ENCODE data around the gene SPNS1.
"Not testable (repeated sequence)": the region's sequence is repeated elsewhere in the genome, so short reads cannot be mapped to it uniquely, and the experiment has no call there.

Gene SPNS1

GRCh38 chr16:28958836-28959235, 15.7 kb upstream of the SPNS1 start:
- TF ChIP-seq CTCF (IDR thresholded peaks at IDR 0.05; ENCODE audit: poor library complexity, severe bottlenecking) = no peak
- Histone ChIP-seq H3K4me3 (ENCODE audit: severe bottlenecking) (no peak overlapping the region), H3K9me3 (ENCODE audit: severe bottlenecking) (no peaks in the 10 kb centered on the region), H3K4me1 (ENCODE audit: insufficient read depth, poor library complexity, severe bottlenecking) (no peaks in the 10 kb centered on the region), H3K27ac (ENCODE audit: poor library complexity, severe bottlenecking) (no peak overlapping the region), H3K27me3 (ENCODE audit: insufficient read depth, poor library complexity, severe bottlenecking) (no peaks in the 10 kb centered on the region), H3K36me3 (ENCODE audit: low read depth) (peaks cover 91% of the 10 kb centered on the region)
- ATAC-seq (ENCODE audit: low read depth) (no peak), DNase-seq (ENCODE audit: low spot score) (no peak)

- TF ChIP-seq CTCF (IDR thresholded peaks at IDR 0.05; ENCODE audit: poor library complexity, severe bottlenecking) = no peak
- H3K4me1 ChIP-seq (ENCODE audit: insufficient read depth, poor library complexity, severe bottlenecking) = no peaks in the 10 kb centered on the region
- DNase-seq (ENCODE audit: low spot score) = no peak
- H3K9me3 ChIP-seq (ENCODE audit: severe bottlenecking) = no peaks in the 10 kb centered on the region
- no peak overlapping the region for H3K4me3 ChIP-seq (ENCODE audit: severe bottlenecking)
- H3K27me3 ChIP-seq (ENCODE audit: insufficient read depth, poor library complexity, severe bottlenecking) = no peaks in the 10 kb centered on the region
- peaks cover 58% of the 10 kb centered on the region for H3K36me3 ChIP-seq (ENCODE audit: low read depth)
- ATAC-seq (ENCODE audit: low read depth) = no peak
- H3K27ac ChIP-seq (ENCODE audit: poor library complexity, severe bottlenecking) = no peak overlapping the region
These were observed 10.5 kb upstream of the SPNS1 start for GRCh38 chr16:28964072-28964471.

GRCh38 chr16:28964496-28964895, 10.1 kb upstream of the SPNS1 start:
- Histone ChIP-seq H3K27ac (ENCODE audit: poor library complexity, severe bottlenecking) (no peak overlapping the region), H3K4me1 (ENCODE audit: insufficient read depth, poor library complexity, severe bottlenecking) (no peaks in the 10 kb centered on the region), H3K4me3 (ENCODE audit: severe bottlenecking) (no peak overlapping the region), H3K27me3 (ENCODE audit: insufficient read depth, poor library complexity, severe bottlenecking) (no peaks in the 10 kb centered on the region), H3K36me3 (ENCODE audit: low read depth) (peaks cover 54% of the 10 kb centered on the region), H3K9me3 (ENCODE audit: severe bottlenecking) (no peaks in the 10 kb centered on the region)
- no peak for ATAC-seq (ENCODE audit: low read depth)
- DNase-seq (ENCODE audit: low spot score) = no peak
- no peak for TF ChIP-seq CTCF (IDR thresholded peaks at IDR 0.05; ENCODE audit: poor library complexity, severe bottlenecking)

- Histone ChIP-seq H3K9me3 (ENCODE audit: severe bottlenecking) (no peaks in the 10 kb centered on the region), H3K27ac (ENCODE audit: poor library complexity, severe bottlenecking) (no peak overlapping the region), H3K4me1 (ENCODE audit: insufficient read depth, poor library complexity, severe bottlenecking) (no peaks in the 10 kb centered on the region), H3K36me3 (ENCODE audit: low read depth) (peaks cover 32% of the 10 kb centered on the region), H3K27me3 (ENCODE audit: insufficient read depth, poor library complexity, severe bottlenecking) (no peaks in the 10 kb centered on the region), H3K4me3 (ENCODE audit: severe bottlenecking) (no peak overlapping the region)
- DNase-seq (ENCODE audit: low spot score) (no peak), ATAC-seq (ENCODE audit: low read depth) (no peak)
- no peak for TF ChIP-seq CTCF (IDR thresholded peaks at IDR 0.05; ENCODE audit: poor library complexity, severe bottlenecking)
These were observed 7.4 kb upstream of the SPNS1 start for GRCh38 chr16:28967156-28967555.

GRCh38 chr16:28969696-28970095, 4.9 kb upstream of the SPNS1 start:
- H3K36me3 ChIP-seq (ENCODE audit: low read depth); DNase-seq (ENCODE audit: low spot score); H3K9me3 ChIP-seq (ENCODE audit: severe bottlenecking); H3K27me3 ChIP-seq (ENCODE audit: insufficient read depth, poor library complexity, severe bottlenecking); ATAC-seq (ENCODE audit: low read depth); H3K4me1 ChIP-seq (ENCODE audit: insufficient read depth, poor library complexity, severe bottlenecking); H3K4me3 ChIP-seq (ENCODE audit: severe bottlenecking); H3K27ac ChIP-seq (ENCODE audit: poor library complexity, severe bottlenecking): not testable (repeated sequence)
